Esophagus muscularis mucosa (tissue), 4 donors: ENCODE data around the gene CAP2. TPM values are rescaled to one million over a fixed set of nuclear protein-coding genes. Genes with fewer than 3 reads are reported as not detected.
"Not testable (repeated sequence)": the region's sequence is repeated elsewhere in the genome, so short reads cannot be mapped to it uniquely, and the experiment has no call there.

ENCODE experiments used
- DNase-seq: peaks from one replicate; pipeline ENCODE4 v3.0.0-alpha.2; 2017; ENCODE audit errors: extremely low spot score
- H3K27ac ChIP-seq, 4 donors: fragments of 200-600 bp; sonication (generic); replicated peaks in 1 of 4; 1 replicate in 3 of 4; 2 replicates in 1 of 4; pipeline ENCODE4 v1.5.1; 2016 to 2019; ENCODE audit warnings: mild to moderate bottlenecking in 1 of 4
- H3K27me3 ChIP-seq, 4 donors: fragments of 200-600 bp; sonication (generic); one replicate each; pipeline versions ENCODE4 v1.5.1 to v1.6.0; 2016 to 2019
- H3K36me3 ChIP-seq, 4 donors: fragments of 200-600 bp; sonication (generic); one replicate each; pipeline ENCODE4 v1.5.1; 2016 to 2019
- H3K4me1 ChIP-seq, 4 donors: fragments of 200-600 bp; sonication (generic); one replicate each; pipeline ENCODE4 v1.5.1; 2016 to 2019
- H3K4me3 ChIP-seq, 4 donors: fragments of 200-600 bp; sonication (generic); 1 replicate in 2 of 4; 2 replicates in 2 of 4; pipeline ENCODE4 v1.5.1; 2016 to 2019; ENCODE audit warnings: mild to moderate bottlenecking in 4 of 4, moderate library complexity in 1 of 4
- H3K9me3 ChIP-seq, 4 donors: fragments of 200-600 bp; sonication (generic); 1 replicate in 3 of 4; 2 replicates in 1 of 4; pipeline ENCODE4 v1.5.1; 2016 to 2019
- CTCF ChIP-seq, 3 experiments: fragments of 200-600 bp in 2 of 3; fragments of 450-650 bp in 1 of 3; sonication (generic) in 2 of 3; IDR thresholded peaks; one replicate each; pipeline ENCODE4 v1.5.1; 2017 to 2019; ENCODE audit warnings: antibody characterized with exemption in 3 of 3, mild to moderate bottlenecking in 2 of 3, moderate library complexity in 1 of 3
- EP300 ChIP-seq: sonication (generic); formaldehyde crosslinking; IDR thresholded peaks from one replicate; pipeline ENCODE4 v1.6.1; 2017; ENCODE audit warnings: antibody characterized with exemption
- POLR2A ChIP-seq: fragments of 450-650 bp; IDR thresholded peaks from one replicate; pipeline ENCODE4 v1.6.1; 2017; ENCODE audit warnings: antibody characterized with exemption, moderate library complexity, mild to moderate bottlenecking, low read depth
- POLR2AphosphoS5 ChIP-seq, 2 donors: sonication (generic); formaldehyde crosslinking; IDR thresholded peaks; one replicate each; pipeline ENCODE4 v1.6.1; 2017; ENCODE audit warnings: antibody characterized with exemption in 2 of 2
- WGBS: methylation state at CpG from one replicate; pipeline ENCODE4 v1.1.5; 2018; 5-methylcytosine and 5-hydroxymethylcytosine counted together
- intact Hi-C: fragments of 100-400 bp; cut with DNase I; formaldehyde crosslinking; loops from one replicate; pipeline ENCODE4 v1.15.1; 2023
- total RNA-seq, 4 donors: library from RNA; depleted of rRNA; stranded (reverse); fragments of >200 nt; gene quantifications; one replicate each; pipeline versions ENCODE4 v1.1.0 to v1.2.1, GENCODE V29; 2016

Gene CAP2
- total RNA-seq, 4 donors from 2014 or later = 38.3 to 55.6 (median 55.1) TPM

DNA sequence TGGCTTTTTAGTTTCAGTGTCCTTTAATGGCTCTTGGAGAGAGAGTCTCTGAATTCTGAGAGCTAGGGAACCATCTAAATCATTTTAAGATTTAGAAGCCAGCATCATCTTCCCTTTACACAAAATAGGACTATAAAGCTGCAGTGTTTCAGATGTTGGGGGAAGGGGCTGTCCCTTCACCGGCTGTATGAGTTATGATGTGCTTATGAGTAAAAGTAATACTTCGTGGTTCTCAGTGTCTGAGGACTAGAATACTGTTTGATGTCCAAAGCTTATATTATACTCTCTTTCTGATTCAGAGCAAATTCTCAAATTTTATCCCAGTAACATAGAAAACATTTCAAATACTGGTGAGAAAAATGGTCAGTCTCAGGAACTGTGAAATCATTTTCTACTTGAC is 143.2 kb downstream of the CAP2 start:
- Histone ChIP-seq H3K27me3 (no peaks in the 10 kb centered on the region), H3K27ac (no peak overlapping the region), H3K9me3 (no peaks in the 10 kb centered on the region), H3K4me1 (no peaks in the 10 kb centered on the region), H3K4me3 (no peak overlapping the region), H3K36me3 (peaks cover 0 to 38% (median 9%) of the 10 kb centered on the region in 4 donors)
- WGBS = 58% methylated on average over 2 of the region's 2 CpGs
- intact Hi-C loops = no loop called here
- DNase-seq = no peak
- TF ChIP-seq EP300 (no peak), POLR2A (no peak), POLR2AphosphoS5 (IDR thresholded peaks at IDR 0.05) (no peak), CTCF (IDR thresholded peaks at IDR 0.05) (no peak)

- TF ChIP-seq EP300 = no peak
- TF ChIP-seq CTCF (IDR thresholded peaks at IDR 0.05) = no peak
- no peak for TF ChIP-seq POLR2AphosphoS5 (IDR thresholded peaks at IDR 0.05)
- TF ChIP-seq POLR2A = no peak
- 93% methylated on average over 3 of the region's 3 CpGs for WGBS
- H3K36me3 ChIP-seq = peaks cover 11 to 57% (median 27%) of the 10 kb centered on the region in 4 donors
Measured at GRCh38 chr6:17542243-17542642, 148.8 kb downstream of the CAP2 start.

GRCh38 chr6:17545681-17546080 is 152.3 kb downstream of the CAP2 start:
- H3K4me1 ChIP-seq, H3K27me3 ChIP-seq, H3K9me3 ChIP-seq, intact Hi-C loops, DNase-seq, H3K4me3 ChIP-seq, H3K27ac ChIP-seq: not testable (repeated sequence)
- WGBS = 94% methylated on average over 4 of the region's 4 CpGs
- peaks cover 11 to 39% (median 19%) of the 10 kb centered on the region in 4 donors for H3K36me3 ChIP-seq

More at GRCh38 chr6:17542243-17542642, 148.8 kb downstream of the CAP2 start:
- Histone ChIP-seq H3K27ac (no peak overlapping the region), H3K27me3 (no peaks in the 10 kb centered on the region), H3K9me3 (no peaks in the 10 kb centered on the region), H3K4me1 (no peaks in the 10 kb centered on the region), H3K4me3 (no peak overlapping the region)
- DNase-seq = no peak
- intact Hi-C loops = no loop called here

GRCh38 chr6:17551383-17551958 is 158.1 kb downstream of the CAP2 start:
- Histone ChIP-seq H3K4me1 (no peaks in the 10 kb centered on the region), H3K36me3 (peaks cover 0 to 48% (median 30%) of the 10 kb centered on the region in 4 donors), H3K27ac (no peak overlapping the region), H3K9me3 (no peaks in the 10 kb centered on the region), H3K27me3 (no peaks in the 10 kb centered on the region), H3K4me3 (no peak overlapping the region)
- intact Hi-C loops = no loop called here
- 93% methylated on average over 9 of the region's 9 CpGs for WGBS
- TF ChIP-seq CTCF (IDR thresholded peaks at IDR 0.05) (no peak), POLR2AphosphoS5 (IDR thresholded peaks at IDR 0.05) (no peak), POLR2A (no peak), EP300 (no peak)
- DNase-seq = no peak

- H3K9me3 ChIP-seq = no peaks in the 10 kb centered on the region
- no peak overlapping the region for H3K4me3 ChIP-seq
- peaks cover 0 to 51% (median 30%) of the 10 kb centered on the region in 4 donors for H3K36me3 ChIP-seq
- no peaks in the 10 kb centered on the region for H3K27me3 ChIP-seq
- TF ChIP-seq CTCF (IDR thresholded peaks at IDR 0.05) (no peak), POLR2AphosphoS5 (IDR thresholded peaks at IDR 0.05) (no peak), EP300 (no peak), POLR2A (no peak)
- intact Hi-C loops = no loop called here
- 71% methylated on average over 3 of the region's 3 CpGs for WGBS
- H3K27ac ChIP-seq = no peak overlapping the region
- DNase-seq = no peak
- H3K4me1 ChIP-seq = no peaks in the 10 kb centered on the region
Measured at GRCh38 chr6:17552861-17553260, 159.5 kb downstream of the CAP2 start.
